ENCODE results near the gene UBL4A.

Gene UBL4A

DNA sequence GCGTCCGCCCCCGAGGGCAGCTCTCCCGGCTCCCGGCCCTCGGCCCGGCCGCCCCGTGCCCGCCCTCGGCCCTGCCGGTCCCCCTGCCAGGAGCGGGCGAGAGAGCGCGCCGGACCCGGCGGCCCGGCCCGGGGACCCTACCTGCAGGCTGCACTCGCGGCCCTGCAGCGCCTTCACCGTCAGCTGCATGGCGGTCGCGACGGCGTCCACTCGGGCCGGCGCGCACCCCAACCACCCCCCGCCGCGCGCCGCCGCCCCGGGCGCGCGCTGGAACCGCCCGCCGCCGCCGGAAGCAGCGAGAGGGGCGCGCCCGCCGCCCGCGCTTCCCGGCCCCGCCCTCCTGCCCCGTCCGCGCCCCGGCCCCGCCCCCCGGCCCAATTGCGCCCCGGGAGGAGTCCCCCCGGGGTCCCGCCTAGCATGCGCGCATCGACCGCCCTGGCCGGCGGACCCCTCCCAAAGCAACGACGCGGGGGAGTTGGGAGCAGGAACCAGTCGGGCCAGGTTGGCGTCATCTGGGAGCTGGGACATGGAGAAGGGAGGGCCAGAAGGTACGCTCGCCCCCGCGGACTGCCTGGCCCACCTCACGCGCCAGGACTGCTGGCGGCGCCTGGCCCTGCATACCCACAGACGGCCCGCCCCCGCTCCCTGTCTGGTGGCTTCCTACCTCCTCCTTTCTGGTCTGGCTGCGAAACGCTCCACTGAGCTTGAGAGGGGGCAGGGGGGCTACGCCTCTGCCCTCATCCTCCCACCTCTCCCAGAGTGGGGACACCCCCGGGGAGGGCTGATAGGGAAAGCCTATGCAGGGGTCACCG, at the start of gene UBL4A:
Gene UBL4A (minus strand): TSS at position 220 of the 812 bp plus-strand sequence. CDS start 31 bp downstream, at position 189.
- TF ChIP-seq, protein P1, sequence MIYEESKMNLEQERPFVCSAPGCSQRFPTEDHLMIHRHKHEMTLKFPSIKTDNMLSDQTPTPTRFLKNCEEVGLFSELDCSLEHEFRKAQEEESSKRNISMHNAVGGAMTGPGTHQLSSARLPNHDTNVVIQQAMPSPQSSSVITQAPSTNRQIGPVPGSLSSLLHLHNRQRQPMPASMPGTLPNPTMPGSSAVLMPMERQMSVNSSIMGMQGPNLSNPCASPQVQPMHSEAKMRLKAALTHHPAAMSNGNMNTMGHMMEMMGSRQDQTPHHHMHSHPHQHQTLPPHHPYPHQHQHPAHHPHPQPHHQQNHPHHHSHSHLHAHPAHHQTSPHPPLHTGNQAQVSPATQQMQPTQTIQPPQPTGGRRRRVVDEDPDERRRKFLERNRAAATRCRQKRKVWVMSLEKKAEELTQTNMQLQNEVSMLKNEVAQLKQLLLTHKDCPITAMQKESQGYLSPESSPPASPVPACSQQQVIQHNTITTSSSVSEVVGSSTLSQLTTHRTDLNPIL (CRISPR knock-in tag; IDR thresholded peaks at IDR 0.05; ENCODE audit: low read depth), result no peak
- peak; percentile 26 for ATAC-seq

DNA sequence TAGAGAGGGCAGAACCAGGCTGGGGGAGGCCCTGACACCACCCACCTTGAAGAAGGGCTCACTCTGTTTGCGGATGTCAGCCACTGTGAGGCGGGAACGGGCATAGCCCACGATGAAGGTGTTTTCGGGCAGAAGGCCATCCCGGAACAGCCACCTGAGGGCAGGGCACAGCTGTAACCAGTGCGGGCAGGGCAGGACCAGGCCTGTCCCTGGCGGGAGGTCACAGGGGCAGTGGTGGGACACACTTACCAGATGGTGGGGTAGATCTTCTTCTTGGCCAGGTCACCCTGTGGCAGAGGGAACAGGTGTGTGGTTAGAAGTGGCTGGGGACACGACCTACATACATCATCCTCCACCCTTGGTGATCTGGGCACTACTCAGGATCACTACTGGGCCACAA, 49.5 kb upstream of the UBL4A start:
- no peak for ATAC-seq
- TF ChIP-seq, protein P2, sequence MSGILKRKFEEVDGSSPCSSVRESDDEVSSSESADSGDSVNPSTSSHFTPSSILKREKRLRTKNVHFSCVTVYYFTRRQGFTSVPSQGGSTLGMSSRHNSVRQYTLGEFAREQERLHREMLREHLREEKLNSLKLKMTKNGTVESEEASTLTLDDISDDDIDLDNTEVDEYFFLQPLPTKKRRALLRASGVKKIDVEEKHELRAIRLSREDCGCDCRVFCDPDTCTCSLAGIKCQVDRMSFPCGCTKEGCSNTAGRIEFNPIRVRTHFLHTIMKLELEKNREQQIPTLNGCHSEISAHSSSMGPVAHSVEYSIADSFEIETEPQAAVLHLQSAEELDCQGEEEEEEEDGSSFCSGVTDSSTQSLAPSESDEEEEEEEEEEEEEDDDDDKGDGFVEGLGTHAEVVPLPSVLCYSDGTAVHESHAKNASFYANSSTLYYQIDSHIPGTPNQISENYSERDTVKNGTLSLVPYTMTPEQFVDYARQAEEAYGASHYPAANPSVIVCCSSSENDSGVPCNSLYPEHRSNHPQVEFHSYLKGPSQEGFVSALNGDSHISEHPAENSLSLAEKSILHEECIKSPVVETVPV (CRISPR knock-in tag; IDR thresholded peaks at IDR 0.05), result no peak
- TF ChIP-seq, protein P3, sequence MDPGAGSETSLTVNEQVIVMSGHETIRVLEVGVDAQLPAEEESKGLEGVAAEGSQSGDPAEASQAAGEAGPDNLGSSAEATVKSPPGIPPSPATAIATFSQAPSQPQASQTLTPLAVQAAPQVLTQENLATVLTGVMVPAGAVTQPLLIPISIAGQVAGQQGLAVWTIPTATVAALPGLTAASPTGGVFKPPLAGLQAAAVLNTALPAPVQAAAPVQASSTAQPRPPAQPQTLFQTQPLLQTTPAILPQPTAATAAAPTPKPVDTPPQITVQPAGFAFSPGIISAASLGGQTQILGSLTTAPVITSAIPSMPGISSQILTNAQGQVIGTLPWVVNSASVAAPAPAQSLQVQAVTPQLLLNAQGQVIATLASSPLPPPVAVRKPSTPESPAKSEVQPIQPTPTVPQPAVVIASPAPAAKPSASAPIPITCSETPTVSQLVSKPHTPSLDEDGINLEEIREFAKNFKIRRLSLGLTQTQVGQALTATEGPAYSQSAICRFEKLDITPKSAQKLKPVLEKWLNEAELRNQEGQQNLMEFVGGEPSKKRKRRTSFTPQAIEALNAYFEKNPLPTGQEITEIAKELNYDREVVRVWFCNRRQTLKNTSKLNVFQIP (CRISPR knock-in tag; IDR thresholded peaks at IDR 0.05; ENCODE audit: borderline replicate concordance, low read depth), result no peak
- TF ChIP-seq ISL1 (CRISPR knock-in tag; IDR thresholded peaks at IDR 0.05) (no peak), OSR1 (CRISPR knock-in tag; IDR thresholded peaks at IDR 0.05) (no peak), GLIS3 (CRISPR knock-in tag; IDR thresholded peaks at IDR 0.05) (no peak)

DNA sequence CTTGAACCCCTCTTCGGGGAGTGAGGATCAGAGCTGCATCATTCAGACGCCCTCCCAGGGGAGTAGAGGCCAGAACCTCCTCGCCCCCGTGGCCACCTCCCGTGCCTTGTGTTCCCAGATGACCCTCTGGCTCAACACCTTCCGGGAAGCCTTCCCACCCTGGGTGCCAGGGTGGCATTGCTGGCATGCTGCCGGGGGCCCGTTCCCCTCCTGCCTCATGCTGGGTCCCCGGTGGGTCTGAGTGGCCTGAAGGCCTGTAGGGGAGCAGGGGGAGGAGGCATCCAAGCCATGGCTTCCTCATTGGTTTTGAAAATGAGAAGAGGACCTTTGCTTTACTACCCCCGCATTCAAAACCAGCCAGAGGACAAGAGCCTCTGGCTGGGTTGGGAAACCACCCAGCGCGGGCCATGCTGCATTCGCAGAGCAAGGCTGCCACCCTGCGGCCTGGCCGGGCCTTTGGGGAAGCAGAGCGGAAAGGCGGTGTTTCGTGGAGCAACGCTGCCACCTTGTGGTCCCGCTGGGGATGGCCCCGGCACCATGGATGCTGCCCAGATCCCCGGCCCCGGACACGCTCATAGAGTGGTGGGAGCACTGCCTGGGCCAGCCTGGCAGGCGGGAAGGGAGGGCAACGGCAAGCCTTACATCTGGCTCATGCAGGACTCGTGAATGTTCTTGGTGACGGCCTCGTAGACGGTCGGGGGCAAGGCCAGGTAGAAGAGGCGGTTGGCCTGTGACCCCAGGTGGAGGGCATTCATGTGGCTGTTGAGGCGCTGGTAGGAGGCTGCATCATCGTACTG, 48.3 kb upstream of the UBL4A start:
- ATAC-seq, result peak; percentile 89
- TF ChIP-seq ZNF8 (CRISPR knock-in tag; IDR thresholded peaks at IDR 0.05) (no peak), OSR1 (CRISPR knock-in tag; IDR thresholded peaks at IDR 0.05) (no peak), GLIS3 (CRISPR knock-in tag; IDR thresholded peaks at IDR 0.05) (no peak), TCF4 (CRISPR knock-in tag; IDR thresholded peaks at IDR 0.05; ENCODE audit: borderline replicate concordance) (no peak), ZNF70 (CRISPR knock-in tag; IDR thresholded peaks at IDR 0.05) (no peak), ESRRG (CRISPR knock-in tag; IDR thresholded peaks at IDR 0.05) (no peak), CSDC2 (CRISPR knock-in tag; IDR thresholded peaks at IDR 0.05) (no peak), RARB (CRISPR knock-in tag; IDR thresholded peaks at IDR 0.05) (no peak), BACH2 (CRISPR knock-in tag; IDR thresholded peaks at IDR 0.05; ENCODE audit: borderline replicate concordance) (no peak), ZNF565 (CRISPR knock-in tag; conservative IDR thresholded peaks at IDR 0.05; ENCODE audit: low read depth) (no peak), ZFP30 (CRISPR knock-in tag; IDR thresholded peaks at IDR 0.05) (no peak), ZFP3 (CRISPR knock-in tag; IDR thresholded peaks at IDR 0.05) (no peak), PPARA (CRISPR knock-in tag; IDR thresholded peaks at IDR 0.05; ENCODE audit: borderline replicate concordance) (no peak), SNAI2 (CRISPR knock-in tag; IDR thresholded peaks at IDR 0.05) (no peak)
- TF ChIP-seq, protein P4, sequence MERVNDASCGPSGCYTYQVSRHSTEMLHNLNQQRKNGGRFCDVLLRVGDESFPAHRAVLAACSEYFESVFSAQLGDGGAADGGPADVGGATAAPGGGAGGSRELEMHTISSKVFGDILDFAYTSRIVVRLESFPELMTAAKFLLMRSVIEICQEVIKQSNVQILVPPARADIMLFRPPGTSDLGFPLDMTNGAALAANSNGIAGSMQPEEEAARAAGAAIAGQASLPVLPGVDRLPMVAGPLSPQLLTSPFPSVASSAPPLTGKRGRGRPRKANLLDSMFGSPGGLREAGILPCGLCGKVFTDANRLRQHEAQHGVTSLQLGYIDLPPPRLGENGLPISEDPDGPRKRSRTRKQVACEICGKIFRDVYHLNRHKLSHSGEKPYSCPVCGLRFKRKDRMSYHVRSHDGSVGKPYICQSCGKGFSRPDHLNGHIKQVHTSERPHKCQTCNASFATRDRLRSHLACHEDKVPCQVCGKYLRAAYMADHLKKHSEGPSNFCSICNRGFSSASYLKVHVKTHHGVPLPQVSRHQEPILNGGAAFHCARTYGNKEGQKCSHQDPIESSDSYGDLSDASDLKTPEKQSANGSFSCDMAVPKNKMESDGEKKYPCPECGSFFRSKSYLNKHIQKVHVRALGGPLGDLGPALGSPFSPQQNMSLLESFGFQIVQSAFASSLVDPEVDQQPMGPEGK (CRISPR knock-in tag; IDR thresholded peaks at IDR 0.05; ENCODE audit: borderline replicate concordance), result no peak

DNA sequence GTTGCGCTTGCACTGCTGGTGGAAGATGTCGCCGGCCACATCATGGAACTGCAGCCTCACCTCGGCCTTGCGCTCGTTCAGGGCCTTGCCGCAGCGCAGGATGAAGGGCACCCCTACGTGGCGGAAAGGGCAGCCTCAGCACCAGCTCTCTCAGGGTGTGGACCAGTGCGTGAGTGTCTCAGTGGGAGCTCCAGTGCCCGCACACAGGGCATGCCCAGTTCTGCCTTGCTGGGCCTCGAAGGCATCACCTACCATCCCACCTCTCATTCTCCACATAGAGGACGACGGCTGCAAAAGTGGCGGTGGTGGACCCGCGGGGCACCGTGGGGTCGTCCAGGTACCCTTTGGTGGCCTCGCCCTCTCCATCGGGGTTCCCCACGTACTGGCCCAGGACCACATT, 46.3 kb upstream of the UBL4A start:
- no peak for ATAC-seq
- no peak for TF ChIP-seq PPARA (CRISPR knock-in tag; IDR thresholded peaks at IDR 0.05; ENCODE audit: borderline replicate concordance)
- no peak for TF ChIP-seq GLIS3 (CRISPR knock-in tag; IDR thresholded peaks at IDR 0.05)
- TF ChIP-seq ZNF565 (CRISPR knock-in tag; conservative IDR thresholded peaks at IDR 0.05; ENCODE audit: low read depth), result no peak
- TF ChIP-seq ZFP30 (CRISPR knock-in tag; IDR thresholded peaks at IDR 0.05), result no peak
- TF ChIP-seq ESRRG (CRISPR knock-in tag; IDR thresholded peaks at IDR 0.05), result no peak
- TF ChIP-seq ARNTL (CRISPR knock-in tag; IDR thresholded peaks at IDR 0.05; ENCODE audit: borderline replicate concordance, low read depth), result no peak
- TF ChIP-seq BACH2 (CRISPR knock-in tag; IDR thresholded peaks at IDR 0.05; ENCODE audit: borderline replicate concordance), result no peak

All from SK-N-SH treated with all-trans-retinoic acid at 6 μM for 48 hours (cell line).